SK-N-SH (cell line): ENCODE results near the gene CNOT11. TPM values are rescaled to one million over a fixed set of nuclear protein-coding genes. Genes with fewer than 3 reads are reported as not detected.
A peak's percentile ranks its signal among the peaks of the same experiment; 100 is the strongest.

ENCODE experiments used
- CTCF ChIA-PET: fragments of 300-600, 350-600 bp; formaldehyde crosslinking; extraction: SDS; loops from one replicate; lab custom pipeline; 2021; lab: Yijun Ruan, JAX
- POLR2A ChIA-PET: fragments of 350-600 bp; sonication (Branson Sonifier 250); formaldehyde crosslinking; extraction: SDS; loops from one replicate; lab custom pipeline; 2020; ENCODE audit warnings: antibody characterized with exemption, inconsistent platforms; lab: Yijun Ruan, JAX
- DNase-seq: peaks from one replicate; pipeline ENCODE4 v3.0.0; 2012
- H2AFZ ChIP-seq: fragments of 200-600 bp; sonication (generic); 2 replicates; pipeline ENCODE4 v1.8.1; 2016; ENCODE audit warnings: antibody characterized with exemption, mild to moderate bottlenecking, low read depth
- H3F3A ChIP-seq: fragments of 200-600 bp; sonication (generic); replicated peaks from 2 replicates; pipeline ENCODE3; 2016; ENCODE audit warnings: antibody characterized with exemption, mild to moderate bottlenecking; ENCODE audit not compliant: insufficient read depth
- H3K27ac ChIP-seq, 2 experiments: fragments of 200-500 bp in 1 of 2; fragments of 200-600 bp in 1 of 2; sonication (Bioruptor generic) in 1 of 2; sonication (generic), shearing (Covaris generic) in 1 of 2; 2 replicates each; pipeline versions ENCODE4 v1.5.1 to v1.6.1; 2014 to 2016; ENCODE audit warnings: low read depth in 2 of 2, inconsistent platforms in 1 of 2, low read length in 1 of 2, mild to moderate bottlenecking in 1 of 2, mixed read lengths in 1 of 2
- H3K27me3 ChIP-seq: fragments of 200-600 bp; sonication (generic), shearing (Covaris generic); 2 replicates; pipeline ENCODE4 v1.6.1; 2016; ENCODE audit warnings: mixed run types; ENCODE audit not compliant: insufficient read depth
- H3K36me3 ChIP-seq, 2 experiments: fragments of 200-500 bp in 1 of 2; fragments of 200-600 bp in 1 of 2; sonication (Bioruptor generic) in 1 of 2; sonication (generic) in 1 of 2; replicated peaks in 1 of 2; 2 replicates each; pipeline versions ENCODE3 to v1.5.1; 2014 to 2016; ENCODE audit warnings: low read length in 1 of 2, mild to moderate bottlenecking in 1 of 2; ENCODE audit not compliant: insufficient read depth in 2 of 2, control insufficient read depth in 1 of 2
- H3K4me1 ChIP-seq, 2 experiments: fragments of 200-500 bp in 1 of 2; fragments of 200-600 bp in 1 of 2; sonication (Bioruptor generic) in 1 of 2; sonication (generic), shearing (Covaris generic) in 1 of 2; 2 replicates each; pipeline versions ENCODE4 v1.5.1 to v1.6.1; 2014 to 2016; ENCODE audit warnings: low read depth in 1 of 2, low read length in 1 of 2, mixed run types in 1 of 2; ENCODE audit not compliant: insufficient read depth in 2 of 2, control insufficient read depth in 1 of 2
- H3K4me2 ChIP-seq: fragments of 200-600 bp; sonication (generic), shearing (Covaris generic); 2 replicates; pipeline ENCODE4 v1.6.1; 2017; ENCODE audit warnings: mixed run types
- H3K4me3 ChIP-seq, 2 experiments: fragments of 200-500 bp in 1 of 2; fragments of 200-600 bp in 1 of 2; sonication (Bioruptor generic) in 1 of 2; sonication (generic), shearing (Covaris generic) in 1 of 2; 2 replicates each; pipeline versions ENCODE4 v1.5.1 to v1.8.1; 2014 to 2016; ENCODE audit warnings: low read depth in 2 of 2, inconsistent platforms in 1 of 2, low read length in 1 of 2, mild to moderate bottlenecking in 1 of 2, mixed read lengths in 1 of 2, moderate library complexity in 1 of 2
- H3K79me2 ChIP-seq: fragments of 200-600 bp; sonication (generic); 2 replicates; pipeline ENCODE4 v1.8.1; 2017; ENCODE audit warnings: mild to moderate bottlenecking; ENCODE audit not compliant: insufficient read depth
- H3K9ac ChIP-seq: fragments of 200-600 bp; sonication (generic); 2 replicates; pipeline ENCODE4 v1.6.1; 2017; ENCODE audit warnings: mixed run types
- H3K9me2 ChIP-seq: fragments of 200-600 bp; sonication (generic); 2 replicates; pipeline ENCODE4 v1.6.1; 2017; ENCODE audit warnings: mixed run types
- H3K9me3 ChIP-seq: fragments of 200-600 bp; sonication (generic); 2 replicates; pipeline ENCODE4 v1.6.1; 2017; ENCODE audit warnings: mixed run types, mild to moderate bottlenecking, moderate library complexity
- H4K20me1 ChIP-seq: fragments of 200-600 bp; sonication (generic); 2 replicates; pipeline ENCODE4 v1.6.1; 2017; ENCODE audit warnings: mild to moderate bottlenecking, mixed run types; ENCODE audit not compliant: insufficient read depth
- CHD2 ChIP-seq: fragments of 150-350 bp; IDR thresholded peaks from 2 replicates; pipeline ENCODE4 v1.6.1; 2018; ENCODE audit warnings: low read length; ENCODE audit not compliant: partially characterized antibody
- CTCF ChIP-seq: fragments of 200-600 bp; sonication (generic); IDR thresholded peaks from 2 replicates; pipeline ENCODE4 v1.6.1; 2017; ENCODE audit warnings: antibody characterized with exemption, mild to moderate bottlenecking, moderate library complexity
- ELF1 ChIP-seq: IDR thresholded peaks from 2 replicates; pipeline ENCODE4 v1.4.0; 2012
- FOSL2 ChIP-seq: IDR thresholded peaks from 2 replicates; pipeline ENCODE4 v1.4.0; 2012; ENCODE audit warnings: low read depth, mild to moderate bottlenecking, moderate library complexity, borderline replicate concordance
- IRF3 ChIP-seq: fragments of 150-350 bp; IDR thresholded peaks from 2 replicates; pipeline ENCODE4 v1.6.1; 2016; ENCODE audit warnings: mild to moderate bottlenecking, low read depth, low read length
- NFIC ChIP-seq: IDR thresholded peaks from 2 replicates; pipeline ENCODE4 v1.4.0; 2012; ENCODE audit warnings: borderline replicate concordance
- NRF1 ChIP-seq: IDR thresholded peaks from 2 replicates; pipeline ENCODE4 v1.6.1; 2012; ENCODE audit warnings: low read depth, mild to moderate bottlenecking, low read length
- POLR2AphosphoS5 ChIP-seq: IDR thresholded peaks from 2 replicates; pipeline ENCODE4 v1.6.1; 2012; ENCODE audit warnings: low read depth, low read length
- SIN3A ChIP-seq: IDR thresholded peaks from 2 replicates; pipeline ENCODE4 v1.6.1; 2012; ENCODE audit warnings: low read depth, mild to moderate bottlenecking, low read length, moderate library complexity, borderline replicate concordance
- TCF12 ChIP-seq: IDR thresholded peaks from 2 replicates; pipeline ENCODE4 v1.4.0; 2012
- TEAD4 ChIP-seq: IDR thresholded peaks from 2 replicates; pipeline ENCODE4 v1.4.0; 2012; ENCODE audit warnings: mild to moderate bottlenecking, borderline replicate concordance; ENCODE audit not compliant: insufficient read depth
- YY1 ChIP-seq: IDR thresholded peaks from 2 replicates; pipeline ENCODE4 v1.4.0; 2012; ENCODE audit warnings: low read depth, mild to moderate bottlenecking
- ZBTB33 ChIP-seq: IDR thresholded peaks from 2 replicates; pipeline ENCODE4 v1.4.0; 2012; ENCODE audit warnings: low read depth, borderline replicate concordance
- WGBS: methylation state at CpG from one replicate; pipeline ENCODE4 v1.1.6; 2017; ENCODE audit warnings: low lambda C conversion rate; 5-methylcytosine and 5-hydroxymethylcytosine counted together
- polyA plus RNA-seq, 3 experiments: library from polyadenylated mRNA; depleted of rRNA; stranded (reverse); fragments of >200 nt; gene quantifications; 2 replicates each; pipeline ENCODE4 v1.2.3, GENCODE V29; 2012

Gene CNOT11
- polyA plus RNA-seq, 1 of the 3 experiments (the other 2 are of a cell fraction) = 38.4 TPM

- WGBS = 17% methylated on average over 10 of the region's 76 CpGs
- H2AFZ ChIP-seq = peak within 1 kb of the TSS; percentile 99
- H3K4me3 ChIP-seq = peak within 1 kb of the TSS; percentile 88 to 92
- H3K27ac ChIP-seq = peak within 1 kb of the TSS; percentile 80 to 88
- peaks cover 38% of the 10 kb centered on the region for H4K20me1 ChIP-seq
- peaks cover 13% of the 10 kb centered on the region for H3F3A ChIP-seq
- no peaks in the 10 kb centered on the region for H3K9me2 ChIP-seq
- TF ChIP-seq YY1 (no peak), TCF12 (peak; percentile 8; the same call in 1 of the 2 replicates), CHD2 (peak; percentile 43), NFIC (peak; percentile 46; the same call in 1 of the 2 replicates), NRF1 (peak; percentile 99), POLR2AphosphoS5 (peak; percentile 88), IRF3 (no peak), SIN3A (no peak), ELF1 (no peak)
- 0 out of 2 replicates have a peak, but pooled peaks cover 7% of the 10 kb centered on the region for H3K27me3 ChIP-seq
- peaks cover 49% of the 10 kb centered on the region for H3K79me2 ChIP-seq
- peaks cover 0 to 4% of the 10 kb centered on the region in 2 experiments for H3K36me3 ChIP-seq
- ChIA-PET POLR2A (interaction anchor here (1.0 kb wide), 2 partner anchors 55 to 79 kb away, joined by 3 read pairs; partner anchors contain the start of gene CREG2), CTCF (interaction anchor here (0.6 to 1.4 kb wide), 6 partner anchors 12 to 702 kb away, joined by 3 to 4 read pairs (median 3); partner anchors contain the start of gene CREG2)
- peak; percentile 100 for DNase-seq
- H3K4me2 ChIP-seq = peak within 1 kb of the TSS; percentile 97
- H3K9me3 ChIP-seq = no peaks in the 10 kb centered on the region
- H3K4me1 ChIP-seq = peaks cover 12 to 20% of the 10 kb centered on the region in 2 experiments; a peak in 3 of 4 replicates
- peak within 1 kb of the TSS; percentile 93 for H3K9ac ChIP-seq
Observed at GRCh38 chr2:101308432-101309210, 55.9 kb downstream of the CNOT11 start, which contains the start of gene RNF149. Gene RNF149 (minus strand): TSS chr2:101308701. CDS start chr2:101308588, 113 bp downstream.

- Histone ChIP-seq H3K79me2 (peaks cover 32% of the 10 kb centered on the region), H3K9ac (no peak overlapping the region), H3K9me3 (no peaks in the 10 kb centered on the region), H3F3A (peaks cover 12% of the 10 kb centered on the region), H3K36me3 (no peaks in the 10 kb centered on the region), H3K4me3 (no peak overlapping the region), H3K4me2 (no peak overlapping the region), H4K20me1 (peaks cover 21% of the 10 kb centered on the region), H3K27me3 (0 out of 2 replicates have a peak, but pooled peaks cover 7% of the 10 kb centered on the region), H3K9me2 (no peaks in the 10 kb centered on the region), H3K27ac (no peak overlapping the region), H2AFZ (no peak overlapping the region), H3K4me1 (peaks cover 8 to 25% of the 10 kb centered on the region in 2 experiments; a peak in 3 of 4 replicates)
- 86% methylated on average over 10 of the region's 10 CpGs for WGBS
- no peak for DNase-seq
- POLR2A ChIA-PET = no interaction called here
- TF ChIP-seq FOSL2 (no peak), CTCF (no peak), ZBTB33 (no peak), TEAD4 (no peak), NRF1 (no peak), YY1 (no peak)
- CTCF ChIA-PET = no interaction called here
Observed at GRCh38 chr2:101310090-101310833, 57.6 kb downstream of the CNOT11 start.
